ENCODE results near the gene SCGB3A1. TPM values are rescaled to one million over a fixed set of nuclear protein-coding genes. Genes with fewer than 3 reads are reported as not detected.

The SCGB3A1 gene
- total RNA-seq, 1 experiment from 2014 or later: not detected

DNA sequence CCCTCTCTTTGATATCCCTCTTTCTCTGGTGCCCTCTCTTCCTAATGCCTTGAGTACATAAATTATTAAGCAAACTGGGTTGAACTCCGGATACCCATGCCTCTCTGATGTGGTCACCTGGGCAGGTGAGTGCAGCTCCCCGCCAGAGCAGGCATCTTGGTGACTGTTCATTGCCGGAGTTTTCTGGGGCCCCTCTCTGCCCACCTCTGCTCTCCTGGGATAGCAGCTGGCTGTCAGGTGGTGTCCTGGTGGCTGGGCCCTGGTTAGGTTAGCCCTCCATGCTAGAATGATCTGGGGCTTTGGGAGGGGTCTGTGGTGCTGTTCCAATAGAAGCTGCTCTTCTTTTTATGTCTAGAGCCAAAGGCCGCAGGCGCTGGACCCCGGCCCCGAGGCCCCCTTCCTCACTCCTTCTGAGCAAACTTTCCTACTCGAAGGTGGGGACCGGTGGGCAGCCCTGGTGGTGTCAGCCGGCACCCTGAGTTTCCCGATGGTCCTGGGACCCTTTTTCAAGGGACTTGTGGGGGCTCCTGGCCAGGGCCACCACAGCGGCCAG lies 4.9 kb upstream of the SCGB3A1 start:
- Histone ChIP-seq H3K23me2 (ENCODE audit: insufficient read length, low read depth, low read length, poor library complexity, severe bottlenecking) (peaks cover 3% of the 10 kb centered on the region), H4K8ac (replicated peaks; ENCODE audit: insufficient read length, low read depth, low read length) (no peak overlapping the region), H3K27me3 (ENCODE audit: insufficient read depth, low read length) (peaks cover 4% of the 10 kb centered on the region; the same call in 1 of the 2 replicates), H3T11ph (ENCODE audit: low read length) (no peak overlapping the region), H2BK20ac (ENCODE audit: low read depth, low read length, poor library complexity, severe bottlenecking) (no peak overlapping the region), H2BK15ac (ENCODE audit: low read depth, low read length) (no peak overlapping the region), H4K91ac (ENCODE audit: insufficient read length, low read depth, low read length) (no peak overlapping the region), H3K18ac (ENCODE audit: insufficient read length, low read depth, low read length) (no peak overlapping the region), H3K79me1 (ENCODE audit: insufficient read depth, low read depth, low read length, poor library complexity, severe bottlenecking) (no peaks in the 10 kb centered on the region), H2BK5ac (ENCODE audit: insufficient read length, low read length) (no peak overlapping the region), H3K4me1 (ENCODE audit: insufficient read depth, low read length) (no peaks in the 10 kb centered on the region), H2AFZ (ENCODE audit: low read length) (no peak overlapping the region), H3K9ac (ENCODE audit: extremely low read depth, insufficient read length, low read length) (no peak overlapping the region), H3K56ac (ENCODE audit: insufficient read length, low read depth, low read length) (no peak overlapping the region), H2BK120ac (ENCODE audit: low read depth, low read length, poor library complexity, severe bottlenecking) (no peak overlapping the region), H3K79me2 (ENCODE audit: insufficient read depth, low read length) (no peaks in the 10 kb centered on the region), H4K5ac (ENCODE audit: insufficient read length, low read depth, low read length) (no peak overlapping the region), H4K20me1 (ENCODE audit: control insufficient read depth, insufficient read depth, insufficient read length) (no peaks in the 10 kb centered on the region), H3K14ac (ENCODE audit: insufficient read depth, low read length) (no peak overlapping the region), H3K9me3 (ENCODE audit: control insufficient read depth, low read depth, low read length) (no peaks in the 10 kb centered on the region), H3K23ac (ENCODE audit: insufficient read length, low read depth, low read length) (no peak overlapping the region), H2BK12ac (ENCODE audit: insufficient read length, low read depth, low read length) (no peak overlapping the region), H3K27ac (ENCODE audit: insufficient read length, low read depth, low read length) (no peak overlapping the region), H3K4me2 (ENCODE audit: insufficient read depth, insufficient read length, low read length) (no peak overlapping the region), H3K4ac (ENCODE audit: low read depth, low read length) (no peak overlapping the region), H2AK5ac (ENCODE audit: insufficient read length, low read length) (no peak overlapping the region)
- Mint-ChIP-seq H3K4me1 (peaks cover 0 to 5% of the 10 kb centered on the region in 2 experiments; a peak in 3 of 4 replicates), H3K27ac (no peak overlapping the region), H3K36me3 (ENCODE audit: insufficient read depth in 1 of 3, low read depth in 3 of 3) (peaks cover 0 to 4% (median 0%) of the 10 kb centered on the region in 3 experiments; a peak in 1 of 7 replicates), H3K4me3 (no peak overlapping the region), H3K27me3 (ENCODE audit: low read depth) (peaks cover 29% of the 10 kb centered on the region), H3K9me3 (no peaks in the 10 kb centered on the region)
- DNase-seq: no peak
- WGBS (ENCODE audit: extremely low coverage, insufficient read length, low lambda C conversion rate): no CpG with 5 or more reads among the region's 12 CpGs
- TF ChIP-seq, protein P1, sequence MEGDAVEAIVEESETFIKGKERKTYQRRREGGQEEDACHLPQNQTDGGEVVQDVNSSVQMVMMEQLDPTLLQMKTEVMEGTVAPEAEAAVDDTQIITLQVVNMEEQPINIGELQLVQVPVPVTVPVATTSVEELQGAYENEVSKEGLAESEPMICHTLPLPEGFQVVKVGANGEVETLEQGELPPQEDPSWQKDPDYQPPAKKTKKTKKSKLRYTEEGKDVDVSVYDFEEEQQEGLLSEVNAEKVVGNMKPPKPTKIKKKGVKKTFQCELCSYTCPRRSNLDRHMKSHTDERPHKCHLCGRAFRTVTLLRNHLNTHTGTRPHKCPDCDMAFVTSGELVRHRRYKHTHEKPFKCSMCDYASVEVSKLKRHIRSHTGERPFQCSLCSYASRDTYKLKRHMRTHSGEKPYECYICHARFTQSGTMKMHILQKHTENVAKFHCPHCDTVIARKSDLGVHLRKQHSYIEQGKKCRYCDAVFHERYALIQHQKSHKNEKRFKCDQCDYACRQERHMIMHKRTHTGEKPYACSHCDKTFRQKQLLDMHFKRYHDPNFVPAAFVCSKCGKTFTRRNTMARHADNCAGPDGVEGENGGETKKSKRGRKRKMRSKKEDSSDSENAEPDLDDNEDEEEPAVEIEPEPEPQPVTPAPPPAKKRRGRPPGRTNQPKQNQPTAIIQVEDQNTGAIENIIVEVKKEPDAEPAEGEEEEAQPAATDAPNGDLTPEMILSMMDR (conservative IDR thresholded peaks at IDR 0.05): no peak
